Activated effector memory CD4-positive, alpha-beta T cell treated with anti-CD3 and anti-CD28 coated beads, Interleukin-2, amount 50 U/mL, for 16 hours (primary cell): ENCODE data around the gene CLDN1.

Experiments
- DNase-seq: peaks from one replicate; pipeline ENCODE4 v3.0.0-alpha.2; 2020

The CLDN1 gene

DNA sequence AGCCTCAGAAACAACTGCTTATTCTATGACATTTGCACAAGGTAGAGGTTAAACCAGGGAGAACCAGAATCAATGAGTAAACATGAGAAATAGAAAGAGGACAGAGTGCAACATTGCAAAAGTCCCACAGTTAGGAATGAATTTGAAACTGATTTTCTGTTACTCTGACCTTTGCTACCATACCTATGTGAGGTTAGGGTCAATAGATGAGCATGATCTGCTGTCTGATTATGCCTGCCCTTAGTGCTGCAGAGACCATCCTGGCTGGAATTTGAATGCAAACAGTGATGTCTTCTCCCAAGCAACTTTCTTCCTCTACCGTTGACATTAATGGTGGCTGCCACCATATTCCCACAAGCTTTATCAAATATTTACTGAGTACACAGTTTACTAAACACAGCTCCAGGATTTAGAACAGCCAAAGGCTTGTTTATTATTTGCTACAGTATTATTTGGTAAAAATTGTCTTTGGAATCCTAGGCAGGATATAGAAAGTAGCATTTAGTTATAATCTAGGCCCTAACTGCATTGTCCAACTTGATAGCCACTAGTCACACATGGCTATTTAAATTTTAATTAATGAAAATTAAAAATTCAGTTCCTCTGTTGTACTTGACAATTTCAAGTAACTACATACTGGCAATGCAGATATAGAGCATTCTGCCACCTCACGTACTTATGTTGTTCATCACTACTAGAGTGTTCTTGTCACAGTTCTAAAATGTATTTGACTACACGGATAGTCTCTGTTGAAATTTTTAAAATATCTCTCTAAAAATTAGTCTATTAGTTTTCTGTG, 8.9 kb upstream of the CLDN1 start:
- no peak for DNase-seq

DNA sequence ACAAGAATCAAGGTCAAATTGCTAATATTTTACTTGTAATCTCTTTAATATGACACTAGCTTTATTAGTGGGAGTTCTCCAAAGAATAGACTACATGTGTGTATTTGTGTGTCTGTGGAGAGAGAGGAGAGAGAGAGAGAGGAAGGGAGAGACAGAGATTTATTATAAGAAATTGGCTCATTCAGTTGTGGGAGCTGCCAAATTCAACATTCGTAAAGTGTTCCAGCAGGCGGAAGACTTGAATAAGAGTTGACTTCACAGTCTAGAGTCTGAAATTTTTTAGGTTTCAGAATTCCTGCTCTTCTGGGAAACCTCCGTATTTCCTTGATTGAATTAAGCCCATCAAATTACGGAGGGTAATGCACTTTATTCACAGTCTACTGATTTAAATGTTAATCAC, 4.7 kb upstream of the CLDN1 start:
- no peak for DNase-seq

DNA sequence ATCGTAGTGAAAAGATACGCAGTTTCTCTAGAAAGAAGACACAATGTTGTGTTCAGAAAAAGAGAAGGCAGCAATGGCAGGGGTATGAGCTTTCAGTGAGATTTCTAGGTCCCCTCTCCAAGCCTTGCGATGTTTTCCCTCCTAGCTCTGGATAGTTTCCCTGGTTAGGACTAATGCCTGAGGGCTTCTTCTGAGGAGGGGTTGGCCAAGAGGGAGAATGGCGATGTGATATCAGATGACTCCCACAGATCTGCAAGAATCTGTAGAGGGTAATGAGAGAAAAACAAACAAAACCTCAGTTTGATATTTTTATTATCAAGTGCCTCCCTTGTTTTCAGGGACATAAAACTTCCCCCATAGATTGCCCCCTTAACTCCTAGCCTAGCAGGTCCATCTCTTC, 4.1 kb upstream of the CLDN1 start:
- no peak for DNase-seq

DNA sequence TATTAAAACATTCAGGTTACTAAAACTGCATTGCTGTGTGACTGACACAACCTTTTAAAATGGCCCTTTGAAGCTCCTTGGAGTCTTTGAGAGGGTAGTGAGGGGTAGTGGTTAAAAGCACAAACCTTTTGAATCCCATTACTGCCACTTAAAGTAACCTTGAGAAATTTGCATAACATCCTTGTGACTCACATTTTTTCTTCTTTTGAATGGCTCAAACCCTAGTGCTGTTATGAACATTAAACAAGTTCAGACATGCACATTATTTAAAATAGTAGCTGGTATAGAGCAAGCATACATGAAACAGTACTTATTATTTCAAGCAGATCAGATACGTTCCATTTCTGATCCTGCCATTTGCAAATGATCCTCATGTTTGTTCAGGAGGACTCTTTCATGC, 3.7 kb upstream of the CLDN1 start:
- DNase-seq, result no peak

DNA sequence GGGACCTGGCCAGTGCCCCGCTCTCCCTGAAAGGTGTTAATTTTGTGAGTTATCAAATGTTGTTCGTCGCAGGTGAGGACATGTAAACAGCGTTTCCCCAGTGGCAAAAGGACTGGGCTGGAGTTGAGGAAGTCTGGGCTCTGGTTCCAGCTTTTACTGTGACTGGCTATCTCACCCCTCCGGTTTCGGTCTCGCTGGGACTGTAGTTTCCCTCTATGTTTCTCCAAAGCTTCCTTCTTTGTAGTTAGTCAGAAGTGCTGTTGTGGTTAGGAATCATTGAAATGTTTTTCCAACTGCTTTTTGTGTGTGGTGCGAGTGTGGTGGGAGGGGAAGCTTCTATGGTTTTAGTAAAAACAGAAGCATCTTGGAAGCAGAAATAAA, 990 bp upstream of the CLDN1 start:
- no peak for DNase-seq

DNA sequence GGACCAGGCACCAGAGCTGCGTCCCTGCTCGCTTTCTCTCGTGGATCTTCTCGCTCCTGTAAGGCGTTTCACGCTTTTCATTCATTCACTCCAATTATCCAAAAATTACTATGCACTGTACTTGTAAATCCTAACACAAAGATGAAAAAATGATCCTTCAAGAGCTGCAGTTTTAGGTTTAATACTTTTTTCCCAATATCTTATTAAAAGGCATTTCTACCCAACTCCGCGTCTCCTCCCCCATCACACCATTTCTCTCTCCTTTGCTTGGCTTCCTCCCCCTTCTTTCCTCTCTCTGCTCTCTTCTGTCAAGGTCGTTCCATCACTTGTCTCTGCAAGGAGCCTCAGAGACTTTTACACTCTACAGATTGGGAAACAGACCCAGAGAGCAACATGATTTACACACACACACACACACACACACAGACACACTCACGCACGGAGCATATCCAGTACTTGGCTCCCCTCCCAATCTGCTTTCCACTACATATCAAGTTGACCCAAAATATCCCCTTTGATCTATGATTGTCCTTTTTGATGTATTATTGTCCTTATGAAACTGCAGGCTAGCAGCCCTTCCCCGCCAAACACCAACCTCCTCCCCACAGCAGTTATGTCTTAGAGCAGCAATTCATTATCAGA, 479 bp upstream of the CLDN1 start:
- no peak for DNase-seq

DNA sequence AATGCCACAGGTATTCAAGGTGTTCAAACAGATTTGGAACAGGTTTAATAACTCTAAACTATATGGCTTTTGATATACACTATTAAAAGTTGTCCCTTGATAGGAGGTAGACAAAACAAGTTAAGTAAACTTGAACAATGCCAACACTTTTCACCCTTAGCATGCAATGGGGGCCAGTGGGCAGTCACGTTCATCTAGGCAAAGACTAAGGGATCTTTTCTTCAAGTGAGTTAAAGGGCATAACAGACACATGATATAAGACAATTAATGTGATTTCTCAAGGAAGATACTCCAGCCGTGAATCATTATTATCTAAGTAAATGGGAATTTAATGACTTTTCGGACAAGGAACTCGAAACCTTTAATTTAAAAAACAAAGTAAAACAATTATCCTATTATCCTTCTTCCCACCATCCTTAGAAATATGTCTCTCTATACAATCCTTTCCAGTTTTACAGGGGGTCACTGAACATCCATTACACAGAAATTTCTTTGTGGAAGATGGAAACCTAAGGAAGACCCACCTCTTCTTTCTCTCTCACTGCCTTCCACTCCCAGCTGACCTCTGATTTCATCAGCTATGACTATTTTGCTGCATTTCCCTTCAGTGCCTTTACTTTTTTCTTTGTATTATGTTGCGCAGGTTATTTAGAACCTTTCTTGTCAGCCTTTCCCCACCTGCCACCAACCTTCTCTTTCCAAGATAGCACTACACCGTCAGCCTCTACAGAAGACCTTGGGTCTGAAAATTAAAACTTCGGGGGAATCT, 1.5 kb downstream of the CLDN1 start:
- no peak for DNase-seq

DNA sequence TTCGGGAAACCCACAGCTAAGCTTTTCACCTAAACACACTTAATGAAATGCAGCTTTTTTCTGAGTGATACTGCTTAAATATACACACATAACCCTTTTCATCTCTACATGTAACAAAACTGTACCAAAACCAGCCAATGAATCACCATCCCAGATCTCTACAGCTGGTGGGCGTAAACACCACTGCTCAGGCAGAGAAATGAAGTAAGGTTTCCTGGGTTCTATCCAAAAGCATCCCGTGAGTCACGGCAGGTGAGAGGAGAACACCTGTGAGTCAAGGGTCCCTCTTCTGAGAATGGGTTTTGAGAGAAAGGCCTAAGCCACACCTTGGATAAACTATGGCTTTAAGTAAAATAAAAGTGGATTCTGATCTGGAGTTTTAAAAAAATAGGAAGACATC, 2.6 kb downstream of the CLDN1 start:
- DNase-seq, result peak; percentile 73

DNA sequence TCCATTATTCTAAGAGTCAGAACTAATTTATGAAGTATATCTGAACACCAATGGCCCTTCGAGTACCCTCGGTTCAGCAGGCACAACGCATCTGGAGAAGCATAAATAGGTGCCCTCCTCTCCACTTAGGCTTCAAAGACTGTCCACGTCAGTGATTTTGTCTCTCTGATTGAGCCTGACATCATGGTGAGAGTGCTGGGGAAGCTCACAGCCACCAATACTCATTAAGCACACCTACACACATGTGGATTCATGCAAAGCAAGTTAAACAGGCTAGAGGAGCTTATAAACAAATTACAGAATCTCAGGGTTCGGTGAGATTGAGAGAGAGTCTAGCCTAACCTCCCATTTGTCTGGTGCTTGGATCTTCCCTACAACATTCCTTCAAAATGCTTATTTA, 3.6 kb downstream of the CLDN1 start:
- no peak for DNase-seq

DNA sequence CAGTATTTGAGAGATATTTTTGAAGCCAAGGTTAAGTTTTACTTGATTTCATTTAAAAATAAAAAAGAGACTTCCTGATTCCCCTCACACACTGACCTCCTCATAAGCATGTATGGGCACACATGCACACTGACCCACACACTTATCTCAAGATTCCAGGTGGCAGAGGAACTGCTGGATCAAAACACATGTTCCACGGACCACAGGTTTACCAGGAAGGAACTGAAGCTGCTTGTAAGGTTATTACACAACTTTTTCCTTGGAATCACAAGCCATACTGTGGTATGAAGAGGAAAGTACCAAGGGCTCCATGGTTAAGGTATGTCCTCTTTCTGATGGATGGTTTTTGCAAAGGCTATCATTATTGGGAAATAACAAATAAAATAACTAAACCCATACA, 7.5 kb downstream of the CLDN1 start:
- DNase-seq, result no peak

DNA sequence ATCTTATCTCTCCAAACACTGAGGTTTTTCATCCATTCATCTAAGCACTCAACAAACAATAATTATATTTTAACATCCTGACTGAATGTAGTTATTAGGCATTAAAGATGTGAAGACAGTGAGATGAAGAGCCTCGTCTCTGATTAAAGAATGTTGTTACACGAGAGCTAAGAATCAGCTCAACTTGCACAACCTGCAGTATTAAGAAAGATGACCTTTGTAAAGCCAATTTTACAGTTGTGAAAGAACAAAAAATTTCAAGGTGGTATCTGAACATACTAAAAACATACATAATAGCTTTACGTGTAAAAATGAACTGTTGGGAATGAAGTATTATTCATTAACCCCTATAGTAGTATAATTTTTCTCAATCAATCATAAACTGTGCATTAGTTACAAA, 12.8 kb downstream of the CLDN1 start:
- DNase-seq, result no peak

DNA sequence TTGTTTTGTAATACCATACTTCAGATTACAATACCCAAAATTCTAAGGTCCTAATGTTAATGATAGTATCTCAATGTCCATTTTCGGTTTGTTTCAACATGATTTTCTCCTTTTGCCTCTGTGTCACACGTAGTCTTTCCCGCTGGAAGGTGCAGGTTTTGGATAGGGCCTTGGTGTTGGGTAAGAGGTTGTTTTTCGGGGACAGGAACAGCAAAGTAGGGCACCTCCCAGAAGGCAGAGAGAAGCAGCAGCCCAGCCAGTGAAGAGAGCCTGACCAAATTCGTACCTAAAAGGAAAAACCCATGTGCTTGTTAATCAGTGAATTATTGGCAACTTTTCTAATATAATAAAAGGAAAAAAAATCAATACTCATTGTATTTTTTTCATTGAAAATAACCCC, 14.1 kb downstream of the CLDN1 start:
- DNase-seq, result no peak

DNA sequence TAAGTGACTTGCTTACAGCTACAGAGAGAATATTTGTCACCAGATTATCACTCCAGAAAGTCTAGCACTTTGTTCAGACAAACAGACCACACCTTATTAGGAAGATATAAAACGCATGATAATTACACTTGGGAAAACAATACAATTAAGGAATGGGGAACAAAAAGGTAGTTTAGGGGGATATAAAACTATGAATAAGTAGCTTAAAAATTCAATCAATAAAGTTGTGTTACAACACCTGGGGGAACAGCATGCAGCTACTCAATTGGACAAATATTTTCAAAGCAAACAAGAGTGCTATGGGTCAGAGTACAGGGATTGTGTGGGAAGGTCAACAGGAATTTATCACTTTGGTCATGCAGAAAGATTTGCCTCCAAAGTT, 15.1 kb downstream of the CLDN1 start:
- DNase-seq, result no peak

DNA sequence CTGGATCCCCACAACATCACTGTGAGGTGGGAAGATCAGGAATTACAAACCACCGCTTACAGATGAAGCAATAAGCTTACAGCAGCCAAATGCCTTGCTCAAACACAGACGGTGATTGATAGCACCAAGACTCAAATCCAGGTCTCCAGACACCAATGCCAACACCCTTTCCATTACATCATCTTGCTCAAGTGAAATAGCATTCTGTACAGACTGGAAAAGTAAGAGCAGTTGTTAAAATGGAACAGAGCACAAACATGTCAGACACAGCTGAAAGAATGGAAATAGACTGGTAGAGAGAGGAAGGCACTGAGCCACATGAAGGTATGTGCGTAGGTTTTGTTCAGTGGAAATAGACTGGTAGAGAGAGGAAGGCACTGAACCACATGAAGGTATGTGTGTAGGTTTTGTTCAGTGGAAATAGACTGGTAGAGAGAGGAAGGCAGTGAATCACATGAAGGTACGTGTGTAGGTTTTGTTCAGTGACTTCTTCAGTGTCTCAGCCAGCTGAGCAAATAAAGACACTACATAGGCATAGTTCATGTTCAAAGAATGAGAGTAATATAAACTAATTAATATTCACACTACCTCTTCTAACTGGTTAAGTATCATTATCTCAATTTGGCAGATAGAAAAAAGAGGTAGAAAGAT, 15.6 kb downstream of the CLDN1 start:
- DNase-seq, result no peak

DNA sequence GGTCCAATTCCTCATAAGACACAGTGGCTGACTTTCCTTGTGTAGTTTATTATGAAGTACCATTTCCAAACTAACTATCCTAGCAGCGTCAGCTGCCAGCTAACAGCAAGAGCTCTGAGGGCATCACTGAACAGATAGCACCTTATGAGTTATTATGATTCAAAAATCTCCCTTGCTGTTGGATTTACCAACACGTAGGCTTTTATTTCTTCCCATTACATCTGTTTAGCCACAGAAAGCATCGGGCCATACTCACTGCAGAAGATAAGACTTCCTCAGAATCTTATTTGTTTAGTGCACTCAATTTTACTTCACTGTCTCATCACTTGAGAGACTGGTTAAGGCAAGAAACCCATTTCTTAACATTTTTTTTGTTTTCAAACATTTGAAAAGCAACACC, 16.2 kb downstream of the CLDN1 start:
- DNase-seq, result no peak

DNA sequence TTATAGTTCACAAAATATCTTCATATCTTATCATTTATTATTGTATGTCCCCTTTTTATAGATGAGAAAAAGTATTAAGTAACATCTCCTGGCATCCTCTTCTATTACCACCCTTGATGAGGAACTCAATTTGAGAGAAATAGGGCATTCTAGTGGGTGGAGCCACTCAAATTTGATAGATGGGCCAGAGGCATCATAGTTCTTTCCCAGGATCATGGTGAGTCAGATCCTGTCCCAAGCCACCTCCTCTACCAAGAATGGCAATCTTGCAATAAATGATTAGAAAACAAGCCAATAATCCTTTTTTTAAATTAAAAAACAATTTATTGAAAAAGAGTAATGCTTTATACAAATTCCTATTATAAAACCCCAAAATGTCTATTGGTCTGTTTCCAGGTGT, 16.8 kb downstream of the CLDN1 start:
- no peak for DNase-seq

DNA sequence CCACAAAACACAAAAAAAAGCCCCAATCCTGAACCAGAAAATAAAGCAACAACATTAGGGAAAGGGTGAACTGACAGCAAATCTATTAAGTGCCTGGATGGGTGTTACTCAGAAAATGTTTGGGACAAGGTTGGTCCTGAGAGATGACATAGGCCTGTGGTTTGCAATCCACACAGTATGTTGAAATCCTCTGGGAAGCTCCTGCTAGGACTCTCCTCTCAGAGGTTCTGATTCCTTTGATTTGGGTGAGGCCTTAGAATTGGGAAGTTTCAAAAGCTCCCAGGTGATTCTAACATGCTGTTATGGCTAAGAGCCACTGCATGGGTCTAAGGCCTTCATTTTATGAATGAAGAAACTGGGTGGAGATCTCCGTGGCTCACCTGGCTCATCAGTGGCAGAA, 18.4 kb downstream of the CLDN1 start:
- no peak for DNase-seq

DNA sequence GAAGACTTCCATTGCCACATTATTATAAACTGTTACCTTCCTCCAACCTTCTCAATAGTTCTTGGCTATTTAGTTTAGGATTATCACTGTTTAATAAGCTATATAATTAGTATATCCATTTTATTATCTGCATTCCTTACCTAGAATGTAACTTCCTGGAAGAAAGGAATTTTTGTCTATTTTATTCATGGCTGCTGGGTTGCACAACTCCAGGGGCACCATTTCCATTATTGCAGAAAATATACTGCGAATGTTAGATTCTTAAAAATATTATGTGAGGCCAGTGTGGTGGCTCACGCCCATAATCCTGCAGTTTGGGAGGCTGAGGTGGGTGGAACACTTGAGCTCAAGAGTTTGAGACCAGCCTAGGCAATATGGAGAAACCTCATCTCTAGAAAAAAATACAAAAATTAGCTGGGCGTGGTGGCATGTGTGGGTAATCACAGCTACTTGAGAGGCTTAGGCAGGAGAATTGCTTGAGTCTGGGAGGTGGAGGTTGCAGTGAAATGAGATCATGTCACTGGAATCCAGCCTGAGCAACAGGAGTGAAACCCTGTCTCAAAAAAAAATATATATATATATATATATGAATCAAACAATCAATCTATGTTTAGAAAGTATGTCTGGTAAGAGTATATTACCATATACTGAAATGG, 19.9 kb downstream of the CLDN1 start:
- DNase-seq, result no peak

DNA sequence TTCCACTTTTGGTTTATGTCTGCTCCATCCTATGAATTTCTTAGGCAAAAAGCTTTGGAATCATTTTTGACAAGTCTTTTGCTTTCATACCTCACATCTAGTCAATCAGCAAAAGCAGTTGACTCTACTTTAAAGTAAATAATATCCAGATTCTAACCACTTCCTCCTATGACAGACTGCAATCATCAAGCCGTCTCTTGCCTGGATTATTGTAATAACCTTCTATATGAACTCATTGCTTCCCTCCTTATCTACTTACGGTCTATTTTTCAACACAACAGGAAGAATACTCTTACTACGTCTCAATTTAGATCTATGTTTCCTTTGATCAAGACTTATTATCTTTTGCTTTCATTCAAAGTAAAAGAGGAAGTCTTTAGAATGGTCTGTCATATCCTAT, 20.7 kb downstream of the CLDN1 start:
- no peak for DNase-seq

DNA sequence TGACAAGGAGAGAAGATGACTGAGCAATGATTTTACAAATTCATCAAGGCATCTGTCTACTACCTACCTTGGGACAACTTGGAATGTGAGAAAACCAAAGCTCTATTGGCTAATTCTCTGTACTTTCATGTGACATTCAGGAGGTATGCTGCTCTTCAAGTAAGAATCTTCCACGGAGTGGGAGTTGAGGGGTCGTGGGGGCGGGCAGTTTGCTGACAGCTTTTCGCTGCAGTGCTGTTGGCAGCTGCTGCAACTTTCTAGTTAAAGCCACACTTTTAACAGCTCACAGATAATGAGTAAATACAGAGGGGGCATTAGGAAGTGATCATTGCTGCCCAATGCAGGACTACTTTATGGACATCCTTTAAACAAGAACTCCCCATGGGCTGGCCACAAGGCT, 22.3 kb downstream of the CLDN1 start:
- DNase-seq, result no peak

DNA sequence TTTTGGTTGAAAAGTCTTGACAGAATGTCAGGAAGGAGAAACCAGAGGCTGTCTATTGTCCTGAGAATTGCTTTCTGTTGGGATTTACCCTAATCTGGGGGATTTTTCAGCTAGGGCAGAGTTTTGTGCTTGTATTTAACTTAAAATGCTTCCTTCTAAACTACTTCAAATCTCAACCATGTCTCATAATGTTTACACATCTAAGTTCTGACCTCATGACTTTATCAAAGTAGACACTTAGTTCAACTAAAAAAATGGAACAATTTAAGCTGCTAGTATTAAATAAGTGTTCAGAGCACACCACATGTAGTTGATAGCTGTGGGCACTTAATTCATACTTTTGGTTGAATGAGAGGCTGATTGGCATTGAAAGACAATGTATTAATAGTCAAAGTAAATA, 28.2 kb downstream of the CLDN1 start:
- DNase-seq, result no peak

DNA sequence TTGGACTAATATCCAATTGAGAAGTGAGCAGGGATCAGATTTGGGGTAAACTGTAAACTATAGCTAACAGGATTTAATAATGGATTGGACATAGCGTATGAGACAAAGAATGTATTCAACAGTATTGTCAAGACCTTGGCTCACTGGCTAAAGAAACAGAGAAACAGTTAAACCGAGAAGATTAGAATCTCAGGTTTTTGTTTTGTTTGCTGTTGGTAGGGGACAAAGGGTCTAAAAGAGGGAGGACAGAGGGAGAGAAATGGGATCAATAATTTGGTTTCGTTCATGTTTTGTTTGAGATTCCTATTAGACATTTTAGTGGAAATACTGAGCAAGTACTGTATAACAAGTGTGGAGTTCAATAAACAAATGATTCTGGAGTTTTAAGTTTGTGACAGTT, 28.6 kb downstream of the CLDN1 start:
- no peak for DNase-seq

DNA sequence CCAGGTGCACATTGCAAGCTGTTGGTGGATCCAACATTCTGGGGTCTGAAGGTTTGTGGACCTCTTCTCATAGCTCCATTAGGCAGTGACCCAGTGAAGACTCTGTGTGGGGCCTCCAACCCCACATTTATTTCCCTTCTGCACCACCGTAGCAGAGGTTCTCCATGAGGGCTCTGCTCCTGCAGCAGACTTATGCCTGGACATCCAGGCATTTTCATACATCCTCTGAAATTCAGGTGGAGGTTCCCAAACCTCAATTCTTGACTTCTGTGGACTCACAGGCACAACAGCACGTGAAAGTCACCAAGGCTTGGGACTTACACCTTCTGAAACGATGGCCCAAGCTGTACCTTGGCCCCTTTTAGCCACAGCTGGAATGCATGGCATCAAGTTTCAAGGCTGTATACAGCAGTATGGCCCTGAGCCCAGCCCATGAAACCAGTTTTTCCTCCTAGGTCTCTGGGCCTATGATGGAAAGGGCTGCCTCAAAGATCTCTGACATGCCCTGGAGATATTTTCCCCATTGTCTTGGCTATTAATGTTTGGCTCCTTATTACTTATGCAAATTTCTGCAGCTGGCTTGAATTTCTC, 30.2 kb downstream of the CLDN1 start:
- no peak for DNase-seq
